Psoas muscle (tissue), 8 donors: Measurements from ENCODE around the gene TPCN2. TPM values are rescaled to one million over a fixed set of nuclear protein-coding genes. Genes with fewer than 3 reads are reported as not detected.

Experiments used
- ATAC-seq, 4 donors: fragments of 200-7000 bp; cut with Tn5 transposase; one replicate each; pipeline ENCODE4 v1.9.1; 2020; ENCODE audit warnings: moderate library complexity in 3 of 4, mild to moderate bottlenecking in 2 of 4
- DNase-seq, 2 donors: peaks; one replicate each; pipeline ENCODE4 v3.0.0-alpha.2; 2020
- H3K27ac ChIP-seq: fragments of 200-600 bp; one replicate; pipeline ENCODE4 v1.8.0; 2022
- H3K27me3 ChIP-seq, 3 donors: fragments of 200-600 bp in 1 of 3; one replicate each; pipeline versions ENCODE4 v1.6.1 to v1.8.0; 2013 to 2022; ENCODE audit warnings: low read length in 2 of 3, mild to moderate bottlenecking in 2 of 3, moderate library complexity in 1 of 3; ENCODE audit not compliant: insufficient read depth in 3 of 3
- H3K36me3 ChIP-seq, 2 donors: fragments of 200-600 bp in 1 of 2; one replicate each; pipeline versions ENCODE4 v1.6.1 to v1.8.0; 2013 to 2022; ENCODE audit warnings: low read depth in 1 of 2, mild to moderate bottlenecking in 1 of 2, moderate library complexity in 1 of 2; ENCODE audit not compliant: insufficient read depth in 1 of 2
- H3K4me1 ChIP-seq: fragments of 200-600 bp; one replicate; pipeline ENCODE4 v1.8.0; 2022
- H3K4me3 ChIP-seq: fragments of 200-600 bp; one replicate; pipeline ENCODE4 v1.8.0; 2022; ENCODE audit warnings: mild to moderate bottlenecking
- H3K9me3 ChIP-seq: fragments of 200-600 bp; one replicate; pipeline ENCODE4 v1.8.0; 2022
- CTCF ChIP-seq: fragments of 200-600 bp; IDR thresholded peaks from one replicate; pipeline ENCODE4 v1.8.0; 2022; ENCODE audit warnings: antibody characterized with exemption
- WGBS, 3 donors: extraction: QIAGEN DNeasy Blood & Tissue Kit; methylation state at CpG; one replicate each; pipeline versions ENCODE4 v1.1.6 to v1.1.7; 2013; 5-methylcytosine and 5-hydroxymethylcytosine counted together
- intact Hi-C, 2 donors: fragments of 100-400 bp; cut with DNase I; formaldehyde crosslinking; loops; one replicate each; pipeline versions ENCODE4 v1.11.0 to v1.14.2; 2022
- polyA plus RNA-seq, 3 donors: library from polyadenylated mRNA; stranded (reverse); fragments of 200-250 nt; gene quantifications; one replicate each; pipeline ENCODE4 v1.2.3, GENCODE V29; 2013
- total RNA-seq, 4 donors: library from RNA; stranded (reverse); fragmentation: NEBNext Ultra II Directional in 2 of 4; extraction: Animal tissue kit (Norgen Biotek cat#: 25700) in 2 of 4; gene quantifications; one replicate each; pipeline versions ENCODE4 v1.2.1 to v1.2.4, GENCODE V29; 2021 to 2023
- donor health status: healthy with polysubstance abuse.
- donor health status: DM: no; HTN: no; CAD: no; lungs with moderate emphysema.
- donor health status: Bipolar disorder and iron deficiency.
- donor health status: healthy.
- donor health status: DM: yes; HTN: yes; CAD: no.
- donor health status: DM: no; HTN: no; CAD: no.
- donor health status: DM: no; HTN: no; CAD: no.
- donor health status: DM: yes; HTN: yes; CAD: no.

Gene TPCN2
- total and polyA plus RNA-seq, 7 donors = 2.2 to 6.0 (median 3.5) TPM

DNA sequence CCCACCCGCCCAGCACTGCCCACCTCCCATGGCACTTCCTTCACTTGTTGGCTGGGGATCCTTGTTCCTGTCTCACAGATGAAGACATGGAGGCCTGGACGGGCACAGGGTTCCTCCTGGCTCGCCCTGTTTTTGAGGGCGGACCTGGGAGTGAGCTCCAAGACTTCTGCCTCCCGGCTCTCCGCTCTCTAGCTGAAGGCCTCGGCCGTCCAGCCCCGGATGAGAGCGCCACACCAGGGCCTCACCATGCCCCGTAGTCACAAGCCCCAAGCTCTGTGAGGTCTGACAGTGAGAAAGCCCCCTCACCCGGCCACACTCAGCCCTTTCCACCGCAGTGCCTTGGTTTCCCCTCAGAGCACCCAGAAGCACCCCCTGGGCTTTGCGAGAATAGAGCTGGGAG, 9.1 kb downstream of the TPCN2 start:
- H3K27me3 ChIP-seq = no peaks in the 10 kb centered on the region
- 86 to 95% (median 89%) methylated on average over 13 to 14 of the region's 14 CpGs for WGBS, 3 donors
- no peak overlapping the region for H3K27ac ChIP-seq
- H3K9me3 ChIP-seq = no peaks in the 10 kb centered on the region
- TF ChIP-seq CTCF = no peak
- no peaks in the 10 kb centered on the region for H3K4me1 ChIP-seq
- DNase-seq = no peak
- peaks cover 0 to 33% of the 10 kb centered on the region in 2 donors for H3K36me3 ChIP-seq
- H3K4me3 ChIP-seq = no peak overlapping the region
- intact Hi-C loops = no loop called here
- ATAC-seq = no peak

DNA sequence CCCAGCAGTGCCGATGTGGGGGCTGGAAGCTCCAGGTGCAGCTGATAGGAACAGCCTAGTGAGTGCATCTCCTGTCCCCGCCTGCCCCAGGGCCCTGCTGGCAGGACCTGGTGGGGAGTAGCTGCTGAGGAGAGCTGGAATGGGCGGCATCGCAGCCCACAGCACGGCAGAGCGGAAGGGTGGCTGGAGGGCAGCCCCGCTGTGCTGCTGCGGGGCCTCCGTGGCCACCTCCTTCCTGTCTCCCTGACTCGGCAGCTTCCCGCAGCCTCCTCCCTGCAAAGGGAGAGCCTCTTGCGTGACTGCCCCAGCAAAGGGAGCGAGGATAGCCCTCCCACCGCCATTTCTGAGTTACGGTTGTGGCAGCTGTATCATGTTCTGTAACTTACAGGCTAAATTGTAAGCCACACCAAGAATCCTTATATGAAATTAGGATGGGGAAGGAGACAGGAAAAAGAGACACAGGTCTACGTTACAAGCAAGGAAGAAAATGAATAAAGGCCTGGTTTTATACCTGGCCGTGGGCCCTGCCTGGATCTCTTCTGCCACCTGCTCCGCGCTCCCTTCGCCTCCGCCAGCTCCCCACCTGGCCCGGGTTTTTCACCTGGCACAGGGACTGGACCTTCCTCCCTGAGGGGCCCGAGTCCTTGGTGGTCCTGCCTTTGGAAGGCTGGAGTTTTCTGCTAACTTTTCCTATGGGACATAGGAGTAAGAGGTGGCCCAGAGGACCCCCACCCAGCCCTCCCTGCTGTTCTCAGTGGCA, 10.0 kb downstream of the TPCN2 start:
- H3K9me3 ChIP-seq = no peaks in the 10 kb centered on the region
- no peaks in the 10 kb centered on the region for H3K4me1 ChIP-seq
- 91 to 93% (median 92%) methylated on average over 18 to 23 of the region's 23 CpGs for WGBS, 3 donors
- H3K27me3 ChIP-seq = no peaks in the 10 kb centered on the region
- ATAC-seq (no peak), DNase-seq (no peak)
- H3K4me3 ChIP-seq = no peak overlapping the region
- H3K36me3 ChIP-seq = peaks cover 0 to 42% of the 10 kb centered on the region in 2 donors
- no peak for TF ChIP-seq CTCF
- intact Hi-C loops = no loop called here
- no peak overlapping the region for H3K27ac ChIP-seq

- ATAC-seq (no peak), DNase-seq (no peak)
- H3K27me3 ChIP-seq = no peaks in the 10 kb centered on the region
- no peak overlapping the region for H3K27ac ChIP-seq
- TF ChIP-seq CTCF = no peak
- H3K36me3 ChIP-seq = peaks cover 0 to 41% of the 10 kb centered on the region in 2 donors
- intact Hi-C loops = no loop called here
- no peaks in the 10 kb centered on the region for H3K9me3 ChIP-seq
- H3K4me1 ChIP-seq = no peaks in the 10 kb centered on the region
- H3K4me3 ChIP-seq = no peak overlapping the region
- 94 to 96% (median 95%) methylated on average over 7 of the region's 7 CpGs for WGBS, 3 donors
Observed at GRCh38 chr11:69059429-69059828, 10.7 kb downstream of the TPCN2 start.

DNA sequence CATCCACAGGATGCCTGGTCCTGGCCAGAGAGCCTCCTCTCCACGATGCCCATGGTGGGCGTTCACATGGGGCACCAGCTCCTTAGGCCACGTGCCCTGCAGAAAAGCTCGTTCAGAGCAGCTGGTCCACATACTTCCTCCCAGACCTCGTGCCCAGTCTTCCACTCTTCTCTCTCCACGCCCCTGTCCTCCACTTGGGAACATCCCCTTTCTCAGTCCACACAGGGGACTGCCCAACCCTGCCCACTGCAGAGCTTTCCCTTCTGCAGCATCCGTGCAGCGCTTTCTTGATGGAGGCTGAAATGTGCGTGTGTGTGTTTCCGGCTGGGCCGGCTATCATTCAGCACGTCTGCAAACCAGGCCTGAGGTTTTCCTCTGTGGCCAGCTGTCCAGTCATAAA, 11.3 kb downstream of the TPCN2 start:
- Histone ChIP-seq H3K4me1 (no peaks in the 10 kb centered on the region), H3K4me3 (no peak overlapping the region), H3K36me3 (peaks cover 0 to 35% of the 10 kb centered on the region in 2 donors), H3K9me3 (no peaks in the 10 kb centered on the region), H3K27ac (no peak overlapping the region), H3K27me3 (no peaks in the 10 kb centered on the region)
- intact Hi-C loops = no loop called here
- no peak for TF ChIP-seq CTCF
- WGBS, 3 donors = 83 to 88% (median 83%) methylated on average over 12 of the region's 12 CpGs
- ATAC-seq (no peak), DNase-seq (no peak)
